ENCODE measurements around the gene COG5. TPM values are rescaled to one million over a fixed set of nuclear protein-coding genes. Genes with fewer than 3 reads are reported as not detected.

COG5 gene
- total and polyA plus RNA-seq, 2 of the 8 experiments (the other 6 are each of a cell fraction or from before 2014, with no cell fraction given) = 10.5 to 28.1 TPM

DNA sequence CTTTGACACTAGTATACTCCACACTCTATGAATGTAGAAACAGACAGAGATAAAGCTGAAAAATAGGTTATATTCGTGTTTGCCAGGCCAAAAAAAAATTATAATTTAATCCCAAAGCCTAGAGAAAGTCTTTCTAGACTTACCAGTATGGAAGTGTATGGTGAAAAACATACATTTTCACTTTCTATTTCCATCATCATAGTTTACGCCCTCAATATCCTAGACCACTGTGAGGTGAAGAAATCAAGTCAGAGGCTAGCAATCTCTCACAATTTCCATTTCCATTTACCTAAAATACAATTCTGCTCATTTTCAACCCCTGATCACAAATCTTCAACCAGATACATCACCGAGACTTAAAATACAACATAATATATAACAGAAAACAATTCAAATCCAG is 77.7 kb downstream of the COG5 start:
- Histone ChIP-seq H3K27ac (ENCODE audit: low read depth, low read length) (no peak overlapping the region), H2AFZ (ENCODE audit: low read length) (no peak overlapping the region)
- WGBS, 2 experiments (ENCODE audit: extremely low coverage in 1 of 2, insufficient coverage in 1 of 2, insufficient read length in 1 of 2, insufficient replicate concordance in 2 of 2, low coverage in 1 of 2, low lambda C conversion rate in 2 of 2, missing lambda C conversion rate in 1 of 2) = 88% methylated on average over 3 of the region's 3 CpGs; no CpG with 5 or more reads in 1 of the 2 experiments

More for the DNA sequence above, 77.7 kb downstream of the COG5 start:
- Histone ChIP-seq H3K4ac (replicated peaks; ENCODE audit: insufficient read length, low read depth, low read length) (no peak overlapping the region), H4K91ac (replicated peaks; ENCODE audit: insufficient read length, low read length) (no peak overlapping the region), H4K20me1 (replicated peaks in 1 of 2; ENCODE audit: control insufficient read depth in 1 of 2, insufficient read depth in 2 of 2, low read length in 2 of 2) (no peaks in the 10 kb centered on the region), H3K18ac (ENCODE audit: extremely low read depth, low read length) (no peak overlapping the region), H2AK5ac (ENCODE audit: low read depth, low read length) (no peak overlapping the region), H3K9ac (replicated peaks in 1 of 4; ENCODE audit: extremely low read depth in 1 of 4, low read depth in 3 of 4, low read length in 3 of 4) (no peak overlapping the region), H3K4me3 (ENCODE audit: extremely low read depth in 1 of 4, insufficient read depth in 2 of 4, low read depth in 3 of 4, low read length in 4 of 4) (no peak overlapping the region), H3K4me2 (ENCODE audit: insufficient read depth in 1 of 2, low read depth in 2 of 2, low read length in 2 of 2) (no peak overlapping the region), H3K4me1 (replicated peaks in 1 of 4; ENCODE audit: control insufficient read depth in 3 of 4, insufficient read depth in 4 of 4, low read length in 3 of 4) (no peaks in the 10 kb centered on the region), H2BK15ac (ENCODE audit: low read length) (no peak overlapping the region), H3K79me1 (ENCODE audit: low read depth, low read length) (no peaks in the 10 kb centered on the region), H2BK5ac (ENCODE audit: low read depth, low read length) (no peak overlapping the region), H2BK120ac (replicated peaks; ENCODE audit: low read depth, low read length) (no peak overlapping the region), H3K36me3 (ENCODE audit: control insufficient read depth in 2 of 4, insufficient read depth in 4 of 4, low read length in 3 of 4) (no peaks in the 10 kb centered on the region), H3K23ac (ENCODE audit: insufficient read length) (no peak overlapping the region), H3K9me3 (ENCODE audit: insufficient read depth in 2 of 2, low read depth in 1 of 2, low read length in 1 of 2) (no peaks in the 10 kb centered on the region), H3K14ac (ENCODE audit: insufficient read length) (no peak overlapping the region), H3K23me2 (ENCODE audit: low read depth, low read length) (no peaks in the 10 kb centered on the region), H2BK20ac (ENCODE audit: low read length) (no peak overlapping the region), H4K8ac (ENCODE audit: extremely low read depth, insufficient read depth, low read length) (no peak overlapping the region), H3K79me2 (ENCODE audit: control insufficient read depth in 1 of 2, insufficient read depth in 2 of 2, low read length in 2 of 2) (no peaks in the 10 kb centered on the region), H4K5ac (ENCODE audit: insufficient read length, low read depth, low read length) (no peak overlapping the region), H2BK12ac (ENCODE audit: low read depth, low read length) (no peak overlapping the region), H3K56ac (replicated peaks; ENCODE audit: insufficient read length, low read depth, low read length) (no peak overlapping the region), H3K27me3 (replicated peaks in 1 of 4; ENCODE audit: control insufficient read depth in 3 of 4, extremely low read depth in 1 of 4, insufficient read depth in 3 of 4, low read length in 3 of 4) (no peaks in the 10 kb centered on the region)
- FAIRE-seq (no peak), DNase-seq (ENCODE audit: low read depth in 1 of 2, low spot score in 2 of 2) (no peak)
- TF ChIP-seq ZNF274 (IDR thresholded peaks at IDR 0.05; ENCODE audit: borderline replicate concordance, extremely low read depth, low read length) (no peak), CHD1 (IDR thresholded peaks at IDR 0.05; ENCODE audit: low read depth, low read length) (no peak), YY1 (IDR thresholded peaks at IDR 0.05; ENCODE audit: low read depth, low read length) (no peak), HDAC2 (IDR thresholded peaks at IDR 0.05; ENCODE audit: borderline replicate concordance in 1 of 2, low read depth in 2 of 2, low read length in 2 of 2) (no peak), POLR2A (IDR thresholded peaks at IDR 0.05; ENCODE audit: control extremely low read depth in 1 of 2, low read depth in 2 of 2, low read length in 2 of 2) (no peak), EGR1 (IDR thresholded peaks at IDR 0.05; ENCODE audit: borderline replicate concordance, low read depth, low read length) (no peak), PHF8 (conservative IDR thresholded peaks at IDR 0.05; ENCODE audit: low read depth, low read length) (no peak), TEAD4 (IDR thresholded peaks at IDR 0.05; ENCODE audit: low read depth, low read length) (no peak), ASH2L (IDR thresholded peaks at IDR 0.05; ENCODE audit: low read length) (no peak), KDM1A (IDR thresholded peaks at IDR 0.05; ENCODE audit: borderline replicate concordance, low read length) (no peak), GABPA (IDR thresholded peaks at IDR 0.05; ENCODE audit: borderline replicate concordance, insufficient read depth, low read length) (no peak), BRCA1 (IDR thresholded peaks at IDR 0.05; ENCODE audit: low read depth, low read length) (no peak), SIRT6 (IDR thresholded peaks at IDR 0.05; ENCODE audit: low read length) (no peak)
- ChIA-PET CTCF (ENCODE audit: partially characterized antibody) (no interaction called here), POLR2A (ENCODE audit: partially characterized antibody) (no interaction called here)
